CD4-positive, alpha-beta T cell (primary cell): ENCODE results near the gene GSS. TPM values are rescaled to one million over a fixed set of nuclear protein-coding genes. Genes with fewer than 3 reads are reported as not detected.

Experiments used
- ATAC-seq: fragments of 200-7000 bp; cut with Tn5 transposase; one replicate; pipeline ENCODE4 v1.10.0; 2022; ENCODE audit warnings: mild to moderate bottlenecking; ENCODE audit not compliant: poor library complexity
- CTCF ChIA-PET: fragments of 350-600 bp; sonication (Branson Sonifier 250); formaldehyde crosslinking; loops from one replicate; lab custom pipeline; 2021; ENCODE audit warnings: antibody characterized with exemption, inconsistent platforms; lab: Charles Lee
- POLR2A ChIA-PET: fragments of 350-600 bp; sonication (Branson Sonifier 250); formaldehyde crosslinking; loops from one replicate; lab custom pipeline; 2021; ENCODE audit warnings: antibody characterized with exemption, inconsistent platforms; lab: Charles Lee
- DNase-seq, 14 experiments: peaks; one replicate each; pipeline ENCODE4 v3.0.0-alpha.2; 2013 to 2020; ENCODE audit warnings: mixed read lengths in 2 of 14
- H3K27ac ChIP-seq, 2 donors: one replicate each; pipeline versions ENCODE4 v1.5.1 to v1.7.0; 2013; ENCODE audit warnings: low read length in 2 of 2, low read depth in 1 of 2, mild to moderate bottlenecking in 1 of 2
- H3K27me3 ChIP-seq, 2 experiments: 1 replicate in 1 of 2; 2 replicates in 1 of 2; pipeline versions ENCODE4 v1.6.1 to v1.7.0; 2013; ENCODE audit warnings: low read length in 2 of 2, control low read depth in 1 of 2, mild to moderate bottlenecking in 1 of 2, moderate library complexity in 1 of 2; ENCODE audit not compliant: insufficient read depth in 2 of 2, control insufficient read depth in 1 of 2
- H3K36me3 ChIP-seq: one replicate; pipeline ENCODE4 v1.6.1; 2013; ENCODE audit warnings: low read length, control low read depth; ENCODE audit not compliant: insufficient read depth
- H3K4me1 ChIP-seq: one replicate; pipeline ENCODE4 v1.6.1; 2013; ENCODE audit warnings: low read length, control low read depth; ENCODE audit not compliant: insufficient read depth
- H3K4me3 ChIP-seq: one replicate; pipeline ENCODE4 v1.5.1; 2013; ENCODE audit warnings: mild to moderate bottlenecking, low read length, moderate library complexity
- H3K9me3 ChIP-seq, 2 experiments: 1 replicate in 1 of 2; 2 replicates in 1 of 2; pipeline versions ENCODE4 v1.6.1 to v1.7.0; 2013; ENCODE audit warnings: low read length in 2 of 2, mild to moderate bottlenecking in 2 of 2, control low read depth in 1 of 2, moderate library complexity in 1 of 2; ENCODE audit not compliant: control insufficient read depth in 1 of 2, insufficient read depth in 1 of 2
- H3K27ac Mint-ChIP-seq: one replicate; pipeline ENCODE4 v1.8.0; 2020; ENCODE audit warnings: mixed read lengths
- H3K27me3 Mint-ChIP-seq: one replicate; pipeline ENCODE4 v1.8.0; 2021; ENCODE audit warnings: mixed read lengths
- H3K36me3 Mint-ChIP-seq: one replicate; pipeline ENCODE4 v1.8.0; 2021; ENCODE audit warnings: low read depth, mixed read lengths
- H3K4me1 Mint-ChIP-seq: one replicate; pipeline ENCODE4 v1.8.0; 2021; ENCODE audit warnings: low read depth, mixed read lengths
- H3K4me3 Mint-ChIP-seq: one replicate; pipeline ENCODE4 v1.8.0; 2020; ENCODE audit warnings: mild to moderate bottlenecking, mixed read lengths
- H3K9me3 Mint-ChIP-seq: one replicate; pipeline ENCODE4 v1.8.0; 2020; ENCODE audit warnings: mixed read lengths
- intact Hi-C, 2 experiments: fragments of 100-400 bp; cut with DNase I in 1 of 2; cut with micrococcal nuclease in 1 of 2; formaldehyde crosslinking; loops; one replicate each; pipeline versions ENCODE4 v1.15.1 to v1.9.0; 2023 to 2025; cut with DNase I, micrococcal nuclease
- total RNA-seq, 174 experiments: library from RNA in 2 of 174; stranded (reverse) in 2 of 174; gene quantifications; one replicate each; pipeline ENCODE4 v1.2.3 and lab custom pipeline; 2021 to 2026
- TF ChIP-seq, protein P1 (sequence below): fragments of 200-600 bp; IDR thresholded peaks from one replicate; pipeline ENCODE4 v1.8.0; 2022; ENCODE audit warnings: antibody characterized with exemption, mild to moderate bottlenecking

Gene GSS
- total RNA-seq, 2 experiments from 2014 or later: 24.3 to 24.7 TPM

DNA sequence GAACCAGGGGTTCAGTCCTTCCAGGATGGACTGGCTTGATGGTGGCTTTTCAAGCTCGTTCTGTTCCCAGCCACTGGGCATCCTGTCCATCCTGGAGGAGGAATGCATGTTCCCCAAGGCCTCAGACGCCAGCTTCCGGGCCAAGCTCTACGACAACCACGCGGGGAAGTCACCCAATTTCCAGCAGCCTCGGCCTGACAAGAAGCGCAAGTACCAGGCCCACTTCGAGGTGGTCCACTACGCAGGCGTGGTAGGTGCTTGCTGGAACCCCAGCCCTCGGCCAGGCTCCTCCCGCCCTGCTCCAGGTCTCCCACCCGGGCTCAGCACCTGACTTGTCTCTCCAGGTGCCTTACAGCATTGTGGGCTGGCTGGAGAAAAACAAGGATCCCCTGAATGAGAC is 34.1 kb upstream of the GSS start:
- CTCF ChIA-PET: no interaction called here
- DNase-seq (no peak), ATAC-seq (no peak)
- Mint-ChIP-seq H3K27ac (no peak overlapping the region), H3K9me3 (no peaks in the 10 kb centered on the region), H3K36me3 (no peaks in the 10 kb centered on the region), H3K4me3 (no peak overlapping the region), H3K4me1 (no peaks in the 10 kb centered on the region), H3K27me3 (no peaks in the 10 kb centered on the region)
- TF ChIP-seq, protein P1, sequence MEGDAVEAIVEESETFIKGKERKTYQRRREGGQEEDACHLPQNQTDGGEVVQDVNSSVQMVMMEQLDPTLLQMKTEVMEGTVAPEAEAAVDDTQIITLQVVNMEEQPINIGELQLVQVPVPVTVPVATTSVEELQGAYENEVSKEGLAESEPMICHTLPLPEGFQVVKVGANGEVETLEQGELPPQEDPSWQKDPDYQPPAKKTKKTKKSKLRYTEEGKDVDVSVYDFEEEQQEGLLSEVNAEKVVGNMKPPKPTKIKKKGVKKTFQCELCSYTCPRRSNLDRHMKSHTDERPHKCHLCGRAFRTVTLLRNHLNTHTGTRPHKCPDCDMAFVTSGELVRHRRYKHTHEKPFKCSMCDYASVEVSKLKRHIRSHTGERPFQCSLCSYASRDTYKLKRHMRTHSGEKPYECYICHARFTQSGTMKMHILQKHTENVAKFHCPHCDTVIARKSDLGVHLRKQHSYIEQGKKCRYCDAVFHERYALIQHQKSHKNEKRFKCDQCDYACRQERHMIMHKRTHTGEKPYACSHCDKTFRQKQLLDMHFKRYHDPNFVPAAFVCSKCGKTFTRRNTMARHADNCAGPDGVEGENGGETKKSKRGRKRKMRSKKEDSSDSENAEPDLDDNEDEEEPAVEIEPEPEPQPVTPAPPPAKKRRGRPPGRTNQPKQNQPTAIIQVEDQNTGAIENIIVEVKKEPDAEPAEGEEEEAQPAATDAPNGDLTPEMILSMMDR: no peak
- Histone ChIP-seq H3K27me3 (no peaks in the 10 kb centered on the region), H3K27ac (no peak overlapping the region), H3K36me3 (peaks cover 10% of the 10 kb centered on the region), H3K9me3 (no peaks in the 10 kb centered on the region), H3K4me3 (no peak overlapping the region), H3K4me1 (no peaks in the 10 kb centered on the region)
- intact Hi-C loops: no loop called here
- POLR2A ChIA-PET: no interaction called here

DNA sequence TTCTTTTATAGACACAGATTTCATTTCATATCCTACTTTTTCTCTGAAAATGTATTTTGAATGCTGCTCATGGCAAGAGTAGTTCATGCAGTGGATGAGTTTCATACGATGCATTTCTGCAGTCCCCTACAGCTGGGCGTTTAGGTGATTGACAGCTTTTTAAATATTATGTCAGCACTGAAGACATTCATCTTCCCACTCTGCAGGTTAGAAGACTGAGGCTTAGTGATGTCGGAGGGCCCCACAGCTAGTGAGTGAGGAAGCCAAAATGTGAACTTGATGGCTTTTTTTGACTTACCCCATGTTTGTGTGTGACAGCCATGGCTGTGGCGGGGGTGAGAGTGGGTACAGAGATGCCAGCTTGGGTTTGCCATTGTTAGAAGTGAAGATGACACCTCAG is 33.5 kb upstream of the GSS start:
- POLR2A ChIA-PET: no interaction called here
- Mint-ChIP-seq H3K4me3 (no peak overlapping the region), H3K27me3 (no peaks in the 10 kb centered on the region), H3K4me1 (no peaks in the 10 kb centered on the region), H3K27ac (no peak overlapping the region), H3K9me3 (no peaks in the 10 kb centered on the region), H3K36me3 (no peaks in the 10 kb centered on the region)
- Histone ChIP-seq H3K27ac (no peak overlapping the region), H3K4me3 (no peak overlapping the region), H3K36me3 (peaks cover 6% of the 10 kb centered on the region), H3K4me1 (no peaks in the 10 kb centered on the region), H3K9me3 (no peaks in the 10 kb centered on the region), H3K27me3 (peaks cover under 1 to 1% of the 10 kb centered on the region in 2 experiments)
- DNase-seq (no peak), ATAC-seq (no peak)
- intact Hi-C loops: no loop called here
- CTCF ChIA-PET: interaction anchor here (0.7 kb wide), 1 partner anchor 18 kb away, joined by 3 read pairs; no protein-coding TSS in a partner anchor
- TF ChIP-seq, protein P1: no peak

DNA sequence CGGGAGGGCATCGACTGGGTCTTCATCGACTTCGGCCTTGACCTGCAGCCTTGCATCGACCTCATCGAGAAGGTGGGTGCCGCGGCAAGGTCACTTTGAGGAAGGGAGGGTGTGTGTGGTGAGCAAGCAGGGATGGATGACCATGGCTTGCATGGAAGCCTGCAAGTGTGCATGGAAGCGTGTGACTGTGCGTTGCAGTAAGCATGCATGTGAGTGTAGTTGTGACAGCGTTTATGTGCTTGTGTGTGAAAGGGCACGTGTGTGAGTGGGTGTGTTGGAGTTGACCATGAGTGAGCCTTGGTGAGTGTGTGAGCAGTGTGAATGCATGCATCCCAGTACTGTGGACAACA is 32.6 kb upstream of the GSS start:
- no peaks in the 10 kb centered on the region for H3K9me3 ChIP-seq
- H3K27ac ChIP-seq: no peak overlapping the region
- no peaks in the 10 kb centered on the region for H3K4me1 ChIP-seq
- Mint-ChIP-seq H3K27me3 (peaks cover 6% of the 10 kb centered on the region), H3K27ac (no peak overlapping the region), H3K36me3 (no peaks in the 10 kb centered on the region), H3K4me1 (no peaks in the 10 kb centered on the region), H3K9me3 (no peaks in the 10 kb centered on the region), H3K4me3 (no peak overlapping the region)
- H3K4me3 ChIP-seq: no peak overlapping the region
- intact Hi-C loops: no loop called here
- no peak for DNase-seq
- peaks cover 7 to 8% of the 10 kb centered on the region in 2 experiments for H3K27me3 ChIP-seq
- ChIA-PET CTCF (no interaction called here), POLR2A (no interaction called here)
- TF ChIP-seq, protein P1: no peak
- H3K36me3 ChIP-seq: no peaks in the 10 kb centered on the region
- ATAC-seq: no peak
